Lung (tissue), 12 donors: Measurements from ENCODE around the gene ATG7. TPM values are rescaled to one million over a fixed set of nuclear protein-coding genes. Genes with fewer than 3 reads are reported as not detected.

Experiments used
- ATAC-seq: fragments of 200-7000 bp; cut with Tn5 transposase; one replicate; pipeline ENCODE4 v1.9.1; 2020; ENCODE audit warnings: moderate number of reproducible peaks; ENCODE audit not compliant: insufficient read depth, low FRiP score
- DNase-seq, 3 donors: peaks; one replicate each; pipeline ENCODE4 v3.0.0-alpha.2; 2013 to 2017
- H3K27ac ChIP-seq, 2 donors: one replicate each; pipeline ENCODE4 v1.5.1; 2013; ENCODE audit warnings: mild to moderate bottlenecking in 2 of 2, moderate library complexity in 2 of 2, control low read depth in 1 of 2, inconsistent platforms in 1 of 2, low read depth in 1 of 2, low read length in 1 of 2
- H3K27me3 ChIP-seq, 3 donors: one replicate each; pipeline ENCODE4 v1.5.1; 2013; ENCODE audit warnings: low read length in 2 of 3; ENCODE audit not compliant: control insufficient read depth in 3 of 3, insufficient read depth in 3 of 3
- H3K36me3 ChIP-seq, 4 donors: one replicate each; pipeline ENCODE4 v1.5.1; 2013; ENCODE audit warnings: low read length in 4 of 4, mild to moderate bottlenecking in 1 of 4, moderate library complexity in 1 of 4; ENCODE audit not compliant: control insufficient read depth in 4 of 4, insufficient read depth in 4 of 4
- H3K4me1 ChIP-seq, 5 donors: one replicate each; pipeline ENCODE4 v1.5.1; 2013; ENCODE audit warnings: low read length in 5 of 5, mild to moderate bottlenecking in 2 of 5, moderate library complexity in 1 of 5; ENCODE audit not compliant: control insufficient read depth in 5 of 5, insufficient read depth in 5 of 5
- H3K4me3 ChIP-seq: one replicate; pipeline ENCODE4 v1.5.1; 2013; ENCODE audit warnings: mild to moderate bottlenecking, control low read depth, moderate library complexity
- H3K9ac ChIP-seq, 2 donors: one replicate each; pipeline ENCODE4 v1.5.1; 2013; ENCODE audit warnings: low read length in 2 of 2, control low read depth in 1 of 2; ENCODE audit not compliant: insufficient read depth in 1 of 2
- H3K9me3 ChIP-seq, 4 donors: one replicate each; pipeline ENCODE4 v1.5.1; 2013; ENCODE audit warnings: low read length in 3 of 4, mild to moderate bottlenecking in 1 of 4, moderate library complexity in 1 of 4; ENCODE audit not compliant: control insufficient read depth in 4 of 4, insufficient read depth in 3 of 4
- CTCF ChIP-seq: IDR thresholded peaks from 2 replicates; pipeline ENCODE4 v1.5.1; 2012; ENCODE audit warnings: mild to moderate bottlenecking; ENCODE audit errors: control extremely low read depth, extremely low read depth
- WGBS, 2 donors: extraction: QIAGEN DNeasy Blood & Tissue Kit; methylation state at CpG; one replicate each; pipeline ENCODE4 v1.1.7; 2013; 5-methylcytosine and 5-hydroxymethylcytosine counted together
- polyA plus RNA-seq, 2 donors: library from polyadenylated mRNA; stranded (reverse); fragments of 200-250 nt; gene quantifications; one replicate each; pipeline ENCODE4 v1.2.1, GENCODE V29; 2013
- total RNA-seq, 2 donors: library from RNA; depleted of rRNA in 1 of 2; stranded (reverse); fragments of >200 nt in 1 of 2; gene quantifications; one replicate each; pipeline ENCODE4 v1.2.1, GENCODE V29; 2014 to 2021
- donor health status: control.
- donor health status: control.
- donor health status: Bipolar disorder and iron deficiency.
- donor health status: healthy.
- donor health status: DM: yes; HTN: yes; CAD: no.

The ATG7 gene
- total and polyA plus RNA-seq, 4 donors = 11.2 to 72.0 (median 53.3) TPM

GRCh38 chr3:11543141-11543947 lies 271.1 kb downstream of the ATG7 start:
- Histone ChIP-seq H3K27me3 (no peaks in the 10 kb centered on the region), H3K27ac (no peak overlapping the region), H3K4me1 (peaks cover 0 to 25% (median 9%) of the 10 kb centered on the region in 5 donors), H3K4me3 (no peak overlapping the region), H3K9me3 (peaks cover 0 to 2% (median 0%) of the 10 kb centered on the region in 4 donors), H3K36me3 (peaks cover 0 to 2% (median 0%) of the 10 kb centered on the region in 4 donors), H3K9ac (no peak overlapping the region)
- no peak for TF ChIP-seq CTCF
- no peak for ATAC-seq
- 98 to 99% methylated on average over 19 of the region's 19 CpGs for WGBS, 2 donors
- no peak for DNase-seq

- Histone ChIP-seq H3K27ac (no peak overlapping the region), H3K9me3 (peaks cover 0 to 2% (median 0%) of the 10 kb centered on the region in 4 donors), H3K36me3 (peaks cover 0 to 2% (median 0%) of the 10 kb centered on the region in 4 donors), H3K27me3 (no peaks in the 10 kb centered on the region), H3K9ac (no peak overlapping the region), H3K4me1 (peaks cover 0 to 28% (median 9%) of the 10 kb centered on the region in 5 donors), H3K4me3 (no peak overlapping the region)
- 84 to 91% methylated on average over 6 of the region's 6 CpGs for WGBS, 2 donors
- no peak for TF ChIP-seq CTCF
- ATAC-seq (no peak), DNase-seq (no peak)
These were observed 271.8 kb downstream of the ATG7 start for GRCh38 chr3:11543948-11544387.

GRCh38 chr3:11544412-11545181 lies 272.4 kb downstream of the ATG7 start:
- no peak for TF ChIP-seq CTCF
- ATAC-seq (no peak), DNase-seq (peak; percentile 42 to 57 (median 50))
- no peaks in the 10 kb centered on the region for H3K27me3 ChIP-seq
- peaks cover 0 to 34% (median 9%) of the 10 kb centered on the region in 5 donors for H3K4me1 ChIP-seq
- no peak overlapping the region for H3K27ac ChIP-seq
- no peak overlapping the region for H3K4me3 ChIP-seq
- whole genome bisulfite sequencing, 2 donors = 75% methylated on average over 17 of the region's 17 CpGs
- H3K9me3 ChIP-seq = peaks cover 0 to 2% (median 0%) of the 10 kb centered on the region in 4 donors
- H3K9ac ChIP-seq = no peak overlapping the region
- peaks cover 0 to 2% (median 0%) of the 10 kb centered on the region in 4 donors for H3K36me3 ChIP-seq
